Thymus (tissue), 11 donors: ENCODE data around the gene TMEM98. TPM values are rescaled to one million over a fixed set of nuclear protein-coding genes. Genes with fewer than 3 reads are reported as not detected.

Source experiments
- DNase-seq, 9 donors: peaks; one replicate each; pipeline ENCODE4 v3.0.0-alpha.2; 2013; ENCODE audit warnings: low spot score in 9 of 9, low read depth in 6 of 9, missing footprints in 1 of 9
- H3K27ac ChIP-seq, 2 donors: one replicate each; pipeline ENCODE4 v1.5.1; 2013; ENCODE audit warnings: control low read depth in 1 of 2, low read depth in 1 of 2, low read length in 1 of 2, mild to moderate bottlenecking in 1 of 2, moderate library complexity in 1 of 2
- H3K27me3 ChIP-seq, 2 donors: one replicate each; pipeline ENCODE4 v1.5.1; 2013; ENCODE audit warnings: low read length in 1 of 2; ENCODE audit not compliant: control insufficient read depth in 2 of 2, insufficient read depth in 1 of 2
- H3K36me3 ChIP-seq, 2 donors: one replicate each; pipeline ENCODE4 v1.5.1; 2013; ENCODE audit warnings: low read length in 1 of 2, mild to moderate bottlenecking in 1 of 2, moderate library complexity in 1 of 2; ENCODE audit not compliant: control insufficient read depth in 2 of 2, insufficient read depth in 2 of 2
- H3K4me1 ChIP-seq, 2 donors: one replicate each; pipeline ENCODE4 v1.5.1; 2013; ENCODE audit warnings: low read length in 2 of 2; ENCODE audit not compliant: control insufficient read depth in 2 of 2, insufficient read depth in 2 of 2
- H3K4me3 ChIP-seq, 2 donors: one replicate each; pipeline ENCODE4 v1.5.1; 2013; ENCODE audit warnings: low read length in 2 of 2, control low read depth in 1 of 2, mild to moderate bottlenecking in 1 of 2
- H3K9me3 ChIP-seq, 2 donors: one replicate each; pipeline ENCODE4 v1.5.1; 2013; ENCODE audit warnings: low read length in 1 of 2, mild to moderate bottlenecking in 1 of 2; ENCODE audit not compliant: control insufficient read depth in 2 of 2, insufficient read depth in 1 of 2
- WGBS: extraction: QIAGEN DNeasy Blood & Tissue Kit; methylation state at CpG from one replicate; pipeline ENCODE4 v1.1.7; 2013; 5-methylcytosine and 5-hydroxymethylcytosine counted together
- polyA plus RNA-seq: library from polyadenylated mRNA; stranded (reverse); fragments of 200-250 nt; gene quantifications from one replicate; pipeline ENCODE4 v1.2.3, GENCODE V29; 2013
- total RNA-seq: library from RNA; stranded (reverse); fragments of 120-200 nt; gene quantifications from one replicate; pipeline ENCODE4 v1.2.4, GENCODE V29; 2013
- donor health status: healthy.

TMEM98 gene
- total and polyA plus RNA-seq, 2 donors: 4.6 to 6.6 TPM

DNA sequence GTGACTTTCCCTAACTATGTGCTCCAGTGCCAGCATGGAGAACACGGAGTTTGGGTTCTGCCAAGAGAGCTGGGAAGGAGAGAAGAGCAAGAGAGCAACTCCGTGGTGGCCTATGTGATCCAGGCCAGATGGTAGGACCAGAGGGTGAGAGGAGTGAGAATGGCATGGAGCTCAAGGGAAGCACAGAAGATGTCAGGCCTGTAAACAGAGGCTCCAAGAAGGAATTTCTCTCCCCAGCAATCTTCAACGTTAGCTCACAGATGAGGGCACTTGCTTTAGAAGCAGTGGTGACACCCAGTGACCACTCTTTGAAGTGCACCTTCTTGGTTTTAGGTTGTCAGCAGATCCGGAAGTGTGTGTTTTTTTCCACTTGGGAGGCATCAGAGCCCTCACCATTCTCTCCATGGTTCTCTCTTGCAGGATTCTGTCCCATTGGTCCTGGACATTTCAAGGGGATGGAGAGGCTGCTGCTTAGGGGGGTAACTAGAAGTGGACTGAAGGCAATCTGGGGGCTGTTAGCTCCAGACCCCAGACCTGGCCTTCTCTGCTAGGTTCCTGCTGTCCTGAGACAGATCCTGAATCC lies 18.1 kb upstream of the TMEM98 start:
- 39% methylated on average over 4 of the region's 4 CpGs for WGBS

DNA sequence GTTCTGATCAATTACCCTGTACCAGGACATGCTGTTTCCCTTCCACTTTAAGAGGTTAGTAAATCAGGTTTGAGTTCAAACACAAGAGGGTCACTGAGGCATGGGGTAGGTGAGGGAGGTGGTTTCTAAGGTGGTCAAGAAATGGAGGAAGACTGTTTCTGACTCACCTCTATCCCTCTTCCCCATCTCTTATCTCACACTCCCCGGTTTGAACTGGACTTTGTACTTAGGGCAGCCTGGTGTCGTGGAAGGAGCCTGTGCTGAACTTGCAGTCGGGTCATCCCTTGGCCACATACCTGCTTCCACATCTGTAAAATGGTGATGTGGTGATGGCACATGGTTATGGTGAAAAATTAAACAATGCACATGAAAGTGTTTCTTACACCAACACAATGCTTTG lies 17.2 kb upstream of the TMEM98 start:
- no peaks in the 10 kb centered on the region for H3K9me3 ChIP-seq
- no peak overlapping the region for H3K4me3 ChIP-seq
- DNase-seq: no peak
- H3K27me3 ChIP-seq: no peaks in the 10 kb centered on the region
- 93% methylated on average over 3 of the region's 3 CpGs for WGBS
- no peaks in the 10 kb centered on the region for H3K36me3 ChIP-seq
- no peaks in the 10 kb centered on the region for H3K4me1 ChIP-seq
- H3K27ac ChIP-seq: no peak overlapping the region

More for the DNA sequence above, 18.1 kb upstream of the TMEM98 start:
- peak in 5 of 9 donors; percentile 5 to 33 (median 11) for DNase-seq
- Histone ChIP-seq H3K4me3 (no peak overlapping the region), H3K36me3 (no peaks in the 10 kb centered on the region), H3K27ac (no peak overlapping the region), H3K9me3 (no peaks in the 10 kb centered on the region), H3K27me3 (no peaks in the 10 kb centered on the region), H3K4me1 (no peaks in the 10 kb centered on the region)

DNA sequence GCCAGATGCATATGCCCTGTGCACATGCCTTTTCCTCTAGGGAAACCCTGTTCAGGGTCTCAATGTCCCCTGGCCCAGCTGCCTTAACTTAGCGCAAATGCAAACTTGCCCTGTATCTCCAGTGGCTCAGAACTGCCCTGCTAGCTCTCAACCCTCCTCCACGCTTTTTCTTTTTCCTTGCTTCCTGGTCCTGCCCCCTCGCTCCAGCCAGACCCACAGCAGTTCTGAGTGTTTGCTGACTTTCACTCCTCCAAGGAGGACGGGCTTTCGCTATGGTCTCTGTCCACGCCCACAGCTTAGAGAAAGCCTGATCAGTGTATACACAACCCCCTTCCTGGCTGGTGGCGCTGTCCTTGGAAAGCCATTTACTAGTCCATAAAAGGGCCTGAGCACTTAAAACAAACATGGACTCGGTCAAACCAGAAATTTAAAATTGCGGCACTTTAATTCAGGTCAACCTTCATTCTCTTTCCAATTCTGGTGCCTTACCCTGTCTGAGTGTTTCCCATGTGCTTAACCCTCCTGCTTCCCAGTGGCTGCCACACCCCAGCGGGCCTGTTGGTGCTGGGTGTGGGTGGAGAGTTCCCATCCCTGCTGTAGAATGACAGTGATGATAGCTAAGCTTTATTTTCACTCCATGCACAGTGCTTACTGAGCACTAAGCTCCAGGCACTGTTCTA lies 15.6 kb upstream of the TMEM98 start:
- 92% methylated on average over 10 of the region's 10 CpGs for whole genome bisulfite sequencing
- H3K4me3 ChIP-seq: no peak overlapping the region
- DNase-seq: no peak
- H3K27me3 ChIP-seq: no peaks in the 10 kb centered on the region
- no peaks in the 10 kb centered on the region for H3K9me3 ChIP-seq
- H3K27ac ChIP-seq: no peak overlapping the region
- H3K4me1 ChIP-seq: no peaks in the 10 kb centered on the region
- H3K36me3 ChIP-seq: no peaks in the 10 kb centered on the region

DNA sequence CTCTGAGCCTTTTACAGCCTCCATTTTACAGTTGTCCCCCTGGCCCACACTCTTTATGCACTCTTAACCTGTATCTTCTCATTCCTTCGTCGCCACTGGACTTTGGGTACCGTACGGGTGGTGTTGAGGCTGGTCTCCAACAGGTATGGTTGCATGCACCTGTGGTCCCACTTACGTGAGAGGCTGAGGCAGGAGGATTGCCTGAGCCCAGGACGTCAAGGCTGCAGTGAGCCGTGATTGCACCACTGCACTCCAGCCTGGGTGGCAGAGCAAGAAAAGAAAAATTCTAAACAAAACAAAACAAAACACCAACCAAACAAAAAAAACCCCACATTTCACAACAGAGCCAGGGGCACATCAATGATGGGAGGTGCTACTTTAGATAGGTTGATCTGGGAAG lies 14.4 kb upstream of the TMEM98 start:
- no peak overlapping the region for H3K4me3 ChIP-seq
- H3K27ac ChIP-seq: no peak overlapping the region
- H3K4me1 ChIP-seq: no peaks in the 10 kb centered on the region
- no peaks in the 10 kb centered on the region for H3K36me3 ChIP-seq
- no peaks in the 10 kb centered on the region for H3K27me3 ChIP-seq
- WGBS: 97% methylated on average over 7 of the region's 7 CpGs
- H3K9me3 ChIP-seq: no peaks in the 10 kb centered on the region
- no peak for DNase-seq

DNA sequence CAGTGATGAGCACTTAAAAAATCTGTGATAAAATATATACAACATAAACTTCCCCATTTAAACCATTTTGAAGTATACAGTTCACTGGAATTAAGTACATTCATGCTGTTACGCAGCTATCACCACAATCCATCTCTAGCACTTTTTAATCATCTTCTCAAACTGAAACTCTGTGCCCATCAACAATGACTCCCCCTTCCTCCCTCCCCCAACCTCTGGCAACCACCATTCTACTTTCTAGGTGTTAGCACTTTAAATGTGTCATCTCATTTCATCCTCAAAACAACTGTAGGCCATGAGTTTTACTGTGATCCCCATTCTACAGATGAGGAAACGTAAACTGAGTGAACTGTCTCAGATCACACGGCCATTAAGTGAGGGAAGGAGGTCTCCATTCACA lies 13.8 kb upstream of the TMEM98 start:
- 93% methylated on average over 3 of the region's 3 CpGs for WGBS
- Histone ChIP-seq H3K27me3 (no peaks in the 10 kb centered on the region), H3K4me3 (no peak overlapping the region)

DNA sequence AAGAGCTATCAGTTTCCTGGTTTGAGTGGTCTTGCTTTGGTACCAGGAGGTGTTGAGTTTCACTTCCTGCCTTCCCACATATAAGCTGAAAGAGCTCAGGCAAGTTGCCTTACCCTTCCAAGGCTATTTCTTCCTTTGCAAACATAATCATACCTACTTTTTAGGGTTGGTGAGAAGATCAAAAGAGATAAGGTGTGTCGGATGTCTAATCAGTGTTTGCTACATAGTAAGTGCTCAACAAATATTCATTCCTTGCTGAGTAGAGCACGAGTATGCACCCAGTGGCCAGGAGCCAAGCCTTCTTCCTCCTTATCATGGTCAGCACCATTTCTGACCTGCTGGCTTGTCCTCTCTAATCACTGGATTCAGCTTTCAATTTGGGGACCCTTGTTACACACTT lies 12.7 kb upstream of the TMEM98 start:
- Histone ChIP-seq H3K27ac (no peak overlapping the region), H3K27me3 (no peaks in the 10 kb centered on the region), H3K4me3 (no peak overlapping the region), H3K9me3 (no peaks in the 10 kb centered on the region), H3K4me1 (no peaks in the 10 kb centered on the region), H3K36me3 (no peaks in the 10 kb centered on the region)
- 92% methylated on average over 2 of the region's 2 CpGs for WGBS
- DNase-seq: no peak

More for the DNA sequence above, 13.8 kb upstream of the TMEM98 start:
- no peaks in the 10 kb centered on the region for H3K9me3 ChIP-seq
- H3K4me1 ChIP-seq: no peaks in the 10 kb centered on the region
- no peak for DNase-seq
- no peak overlapping the region for H3K27ac ChIP-seq
- H3K36me3 ChIP-seq: no peaks in the 10 kb centered on the region

DNA sequence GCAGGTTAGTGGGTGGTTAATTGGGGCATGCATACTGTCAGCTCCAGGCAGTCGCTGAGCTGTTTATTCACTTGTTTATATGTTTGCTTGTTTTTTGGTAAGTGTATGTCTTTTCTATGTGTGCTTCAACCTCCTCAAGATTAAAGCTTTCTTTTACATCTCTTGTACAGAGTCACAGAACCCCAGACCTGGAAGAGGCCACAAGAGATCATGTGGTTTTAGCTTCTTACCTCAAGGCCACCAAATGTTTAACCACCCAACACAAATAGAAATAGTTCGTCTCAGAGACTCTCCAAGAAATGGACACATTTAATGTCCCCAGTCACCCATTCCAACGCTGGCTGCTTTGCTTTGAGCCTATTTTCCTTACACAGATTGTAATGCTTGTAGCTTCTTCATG lies 11.8 kb upstream of the TMEM98 start:
- Histone ChIP-seq H3K27ac (no peak overlapping the region), H3K9me3 (no peaks in the 10 kb centered on the region), H3K4me1 (no peaks in the 10 kb centered on the region), H3K27me3 (no peaks in the 10 kb centered on the region), H3K36me3 (no peaks in the 10 kb centered on the region), H3K4me3 (no peak overlapping the region)
- DNase-seq: no peak
- 74% methylated on average over 3 of the region's 3 CpGs for WGBS

DNA sequence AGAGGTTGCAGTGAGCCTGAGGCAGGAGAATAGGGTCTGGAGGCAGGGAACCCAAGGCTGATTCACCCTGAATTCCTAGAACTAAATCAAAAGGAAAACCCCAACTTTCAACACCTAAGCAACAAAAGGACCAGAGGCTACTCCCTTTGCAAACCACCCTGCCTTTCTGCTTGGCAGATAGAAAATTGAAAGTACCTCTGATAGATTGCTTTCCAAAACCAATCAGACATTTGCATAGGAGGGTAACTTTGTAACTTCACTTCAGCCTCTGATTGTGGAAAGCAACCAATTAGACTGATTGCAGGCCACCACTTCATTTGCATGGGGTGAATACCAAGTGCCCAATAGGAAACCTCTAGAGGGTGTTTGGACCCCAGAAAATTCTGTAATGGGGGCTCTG lies 10.9 kb upstream of the TMEM98 start:
- no peaks in the 10 kb centered on the region for H3K9me3 ChIP-seq
- DNase-seq: no peak
- no peaks in the 10 kb centered on the region for H3K27me3 ChIP-seq
- H3K4me3 ChIP-seq: no peak overlapping the region
- H3K36me3 ChIP-seq: no peaks in the 10 kb centered on the region
- no peaks in the 10 kb centered on the region for H3K4me1 ChIP-seq
- H3K27ac ChIP-seq: no peak overlapping the region

DNA sequence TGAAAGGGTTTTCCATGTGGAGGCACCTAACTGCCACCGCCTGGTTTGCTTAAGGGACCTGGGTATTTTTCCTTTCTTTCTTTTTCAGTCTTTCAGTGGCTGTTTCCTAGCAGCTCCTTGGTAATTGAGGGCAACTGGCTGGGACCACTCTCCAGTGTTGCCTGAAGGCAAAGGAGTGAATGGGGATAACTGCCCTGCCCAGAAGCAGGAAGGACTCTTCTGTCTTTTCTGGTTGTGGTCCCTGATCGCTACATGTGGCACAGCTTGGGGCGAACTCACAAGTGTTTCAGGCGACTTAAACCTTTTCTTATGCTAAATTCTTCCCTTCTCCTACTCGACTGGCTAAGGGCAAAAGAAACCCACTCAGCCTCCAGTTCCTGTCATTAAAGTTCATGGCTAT lies 10.1 kb upstream of the TMEM98 start:
- no peak for DNase-seq
- Histone ChIP-seq H3K4me3 (no peak overlapping the region), H3K9me3 (no peaks in the 10 kb centered on the region), H3K4me1 (no peaks in the 10 kb centered on the region), H3K27me3 (no peaks in the 10 kb centered on the region), H3K36me3 (no peaks in the 10 kb centered on the region), H3K27ac (no peak overlapping the region)
- WGBS: 91% methylated on average over 5 of the region's 5 CpGs
